ENCODE measurements around the gene WDFY2. TPM values are rescaled to one million over a fixed set of nuclear protein-coding genes. Genes with fewer than 3 reads are reported as not detected.

Gene WDFY2
- polyA plus RNA-seq, 3 donors = 6.5 to 40.1 (median 9.1) TPM

DNA sequence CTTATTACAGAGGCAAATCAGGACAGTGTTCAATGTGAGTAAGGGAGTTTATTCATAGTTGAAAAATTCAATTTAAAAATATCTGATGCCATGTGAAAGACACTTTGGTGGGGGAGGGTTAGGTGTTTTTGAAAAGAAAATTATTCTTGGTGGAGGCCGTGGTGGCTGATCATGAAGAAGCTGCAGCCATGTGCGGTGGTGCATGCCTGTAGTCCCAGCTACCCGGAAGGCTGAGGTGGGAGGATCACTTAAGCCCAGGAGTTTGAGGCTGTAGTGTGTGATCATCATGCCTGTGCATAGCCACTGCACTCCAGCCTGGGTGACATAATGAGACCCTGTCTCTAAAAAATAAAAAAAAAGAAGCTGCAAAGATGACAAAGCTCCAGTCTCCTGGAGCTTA, 28.6 kb downstream of the WDFY2 start:
- peaks cover 3 to 12% of the 10 kb centered on the region in 2 donors for H3K36me3 Mint-ChIP-seq
- Histone ChIP-seq H3K9ac (ENCODE audit: insufficient read depth, low read length, poor library complexity, severe bottlenecking) (no peak overlapping the region), H3K4me1 (ENCODE audit: control insufficient read depth in 1 of 2, insufficient read depth in 2 of 2, low read length in 2 of 2) (peaks cover 22 to 23% of the 10 kb centered on the region in 2 donors), H3K27me3 (ENCODE audit: control insufficient read depth in 2 of 2, insufficient read depth in 2 of 2, low read length in 2 of 2) (no peaks in the 10 kb centered on the region), H3K9me3 (replicated peaks in 1 of 2; ENCODE audit: control insufficient read depth in 1 of 2, insufficient read depth in 1 of 2, low read length in 2 of 2) (no peaks in the 10 kb centered on the region), H4K20me1 (ENCODE audit: insufficient read depth, low read length) (peaks cover 99% of the 10 kb centered on the region), H3K36me3 (replicated peaks in 1 of 2; ENCODE audit: control insufficient read depth in 1 of 2, insufficient read depth in 2 of 2, low read length in 2 of 2) (no peaks in the 10 kb centered on the region), H2AFZ (ENCODE audit: insufficient read depth, low read depth, low read length, poor library complexity, severe bottlenecking) (no peak overlapping the region), H3K27ac (ENCODE audit: low read depth in 1 of 2, low read length in 2 of 2) (peak overlapping the region in 1 of 2 donors; percentile 75), H3K79me2 (ENCODE audit: insufficient read depth, low read length) (peaks cover 100% of the 10 kb centered on the region), H3K4me3 (replicated peaks in 1 of 3; ENCODE audit: low read depth in 2 of 3, low read length in 3 of 3) (no peak overlapping the region), H3K4me2 (replicated peaks; ENCODE audit: extremely low read depth, low read length, poor library complexity, severe bottlenecking) (no peak overlapping the region)
- TF ChIP-seq, protein P1, sequence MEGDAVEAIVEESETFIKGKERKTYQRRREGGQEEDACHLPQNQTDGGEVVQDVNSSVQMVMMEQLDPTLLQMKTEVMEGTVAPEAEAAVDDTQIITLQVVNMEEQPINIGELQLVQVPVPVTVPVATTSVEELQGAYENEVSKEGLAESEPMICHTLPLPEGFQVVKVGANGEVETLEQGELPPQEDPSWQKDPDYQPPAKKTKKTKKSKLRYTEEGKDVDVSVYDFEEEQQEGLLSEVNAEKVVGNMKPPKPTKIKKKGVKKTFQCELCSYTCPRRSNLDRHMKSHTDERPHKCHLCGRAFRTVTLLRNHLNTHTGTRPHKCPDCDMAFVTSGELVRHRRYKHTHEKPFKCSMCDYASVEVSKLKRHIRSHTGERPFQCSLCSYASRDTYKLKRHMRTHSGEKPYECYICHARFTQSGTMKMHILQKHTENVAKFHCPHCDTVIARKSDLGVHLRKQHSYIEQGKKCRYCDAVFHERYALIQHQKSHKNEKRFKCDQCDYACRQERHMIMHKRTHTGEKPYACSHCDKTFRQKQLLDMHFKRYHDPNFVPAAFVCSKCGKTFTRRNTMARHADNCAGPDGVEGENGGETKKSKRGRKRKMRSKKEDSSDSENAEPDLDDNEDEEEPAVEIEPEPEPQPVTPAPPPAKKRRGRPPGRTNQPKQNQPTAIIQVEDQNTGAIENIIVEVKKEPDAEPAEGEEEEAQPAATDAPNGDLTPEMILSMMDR (IDR thresholded peaks at IDR 0.05) = no peak
- intact Hi-C loops (cut with micrococcal nuclease) = no loop called here
- DNase-seq = no peak
- H3K27ac Mint-ChIP-seq = peak overlapping the region in 4 of 7 donors; percentile 38 to 92 (median 83)
- 97% methylated on average over 3 of the region's 3 CpGs for WGBS (ENCODE audit: insufficient coverage)
- H3K9me3 Mint-ChIP-seq = peaks cover 0 to 1% (median 0%) of the 10 kb centered on the region in 7 donors
- no peaks in the 10 kb centered on the region for H3K27me3 Mint-ChIP-seq (ENCODE audit: low read depth in 3 of 3)
- peaks cover 44% of the 10 kb centered on the region for H3K4me1 Mint-ChIP-seq
- H3K4me3 Mint-ChIP-seq = no peak overlapping the region

GRCh38 chr13:51613535-51613934, 29.3 kb downstream of the WDFY2 start:
- Histone ChIP-seq H3K9ac (ENCODE audit: insufficient read depth, low read length, poor library complexity, severe bottlenecking) (no peak overlapping the region), H3K36me3 (replicated peaks in 1 of 2; ENCODE audit: control insufficient read depth in 1 of 2, insufficient read depth in 2 of 2, low read length in 2 of 2) (no peaks in the 10 kb centered on the region), H4K20me1 (ENCODE audit: insufficient read depth, low read length) (peaks cover 99% of the 10 kb centered on the region), H3K4me1 (ENCODE audit: control insufficient read depth in 1 of 2, insufficient read depth in 2 of 2, low read length in 2 of 2) (peaks cover 22 to 23% of the 10 kb centered on the region in 2 donors), H3K4me3 (replicated peaks in 1 of 3; ENCODE audit: low read depth in 2 of 3, low read length in 3 of 3) (no peak overlapping the region), H3K79me2 (ENCODE audit: insufficient read depth, low read length) (peaks cover 100% of the 10 kb centered on the region), H3K27me3 (ENCODE audit: control insufficient read depth in 2 of 2, insufficient read depth in 2 of 2, low read length in 2 of 2) (no peaks in the 10 kb centered on the region), H3K9me3 (replicated peaks in 1 of 2; ENCODE audit: control insufficient read depth in 1 of 2, insufficient read depth in 1 of 2, low read length in 2 of 2) (no peaks in the 10 kb centered on the region), H3K4me2 (replicated peaks; ENCODE audit: extremely low read depth, low read length, poor library complexity, severe bottlenecking) (no peak overlapping the region), H2AFZ (ENCODE audit: insufficient read depth, low read depth, low read length, poor library complexity, severe bottlenecking) (no peak overlapping the region), H3K27ac (ENCODE audit: low read depth in 1 of 2, low read length in 2 of 2) (peak overlapping the region in 1 of 2 donors; percentile 75)
- intact Hi-C loops (cut with micrococcal nuclease) = no loop called here
- peaks cover 3 to 12% of the 10 kb centered on the region in 2 donors for H3K36me3 Mint-ChIP-seq
- H3K27me3 Mint-ChIP-seq (ENCODE audit: low read depth in 3 of 3) = no peaks in the 10 kb centered on the region
- H3K9me3 Mint-ChIP-seq = peaks cover 0 to 1% (median 0%) of the 10 kb centered on the region in 7 donors
- H3K4me3 Mint-ChIP-seq = no peak overlapping the region
- TF ChIP-seq, protein P1 (IDR thresholded peaks at IDR 0.05) = no peak
- peak overlapping the region in 6 of 7 donors; percentile 55 to 92 (median 64) for H3K27ac Mint-ChIP-seq
- peaks cover 43% of the 10 kb centered on the region for H3K4me1 Mint-ChIP-seq
- no CpG with 5 or more reads among the region's 2 CpGs for WGBS (ENCODE audit: insufficient coverage)
- no peak for DNase-seq
